Natural killer cell (primary cell): Measurements from ENCODE around the gene ZDHHC16. TPM values are rescaled to one million over a fixed set of nuclear protein-coding genes. Genes with fewer than 3 reads are reported as not detected.

Experiments
- ATAC-seq, 3 donors: fragments of 150-1000 bp in 2 of 3; fragments of 200-7000 bp in 1 of 3; cut with Tn5 transposase; 1 replicate in 1 of 3; 2 replicates in 2 of 3; pipeline ENCODE4 v1.10.0; 2021; ENCODE audit warnings: mild to moderate bottlenecking in 2 of 3, moderate library complexity in 2 of 3
- DNase-seq, 2 donors: peaks; one replicate each; pipeline versions ENCODE4 v3.0.0 to v3.0.0-alpha.2; 2013 to 2021; ENCODE audit warnings: mixed read lengths in 1 of 2
- H3K27ac ChIP-seq: one replicate; pipeline ENCODE4 v1.5.1; 2013; ENCODE audit warnings: mild to moderate bottlenecking, low read length
- H3K27me3 ChIP-seq: one replicate; pipeline ENCODE4 v1.6.1; 2013; ENCODE audit warnings: low read length; ENCODE audit not compliant: control insufficient read depth, insufficient read depth
- H3K36me3 ChIP-seq: one replicate; pipeline ENCODE4 v1.6.1; 2013; ENCODE audit warnings: low read length; ENCODE audit not compliant: control insufficient read depth, insufficient read depth
- H3K4me1 ChIP-seq: one replicate; pipeline ENCODE4 v1.6.1; 2013; ENCODE audit warnings: low read length; ENCODE audit not compliant: control insufficient read depth, insufficient read depth
- H3K4me3 ChIP-seq: one replicate; pipeline ENCODE4 v1.5.1; 2013; ENCODE audit warnings: low read length
- H3K9me3 ChIP-seq: one replicate; pipeline ENCODE4 v1.6.1; 2013; ENCODE audit warnings: low read length; ENCODE audit not compliant: control insufficient read depth, insufficient read depth
- H3K27ac Mint-ChIP-seq, 2 donors: one replicate each; pipeline ENCODE4 v1.8.0; 2022; ENCODE audit warnings: mild to moderate bottlenecking in 2 of 2, mixed read lengths in 2 of 2, moderate library complexity in 1 of 2
- H3K27me3 Mint-ChIP-seq, 2 donors: one replicate each; pipeline ENCODE4 v1.8.0; 2022; ENCODE audit warnings: low read depth in 2 of 2, mixed read lengths in 2 of 2
- H3K36me3 Mint-ChIP-seq: one replicate; pipeline ENCODE4 v1.8.0; 2022; ENCODE audit warnings: mixed read lengths
- H3K4me1 Mint-ChIP-seq, 2 donors: one replicate each; pipeline ENCODE4 v1.8.0; 2022; ENCODE audit warnings: mixed read lengths in 2 of 2
- H3K4me3 Mint-ChIP-seq: one replicate; pipeline ENCODE4 v1.8.0; 2022; ENCODE audit warnings: mild to moderate bottlenecking, moderate library complexity, mixed read lengths
- H3K9me3 Mint-ChIP-seq, 2 donors: one replicate each; pipeline ENCODE4 v1.8.0; 2022; ENCODE audit warnings: mixed read lengths in 2 of 2
- WGBS: methylation state at CpG from one replicate; pipeline ENCODE4 v1.1.7; 2013; ENCODE audit warnings: missing lambda C conversion rate; ENCODE audit not compliant: insufficient coverage; 5-methylcytosine and 5-hydroxymethylcytosine counted together
- intact Hi-C: fragments of 100-400 bp; cut with micrococcal nuclease; formaldehyde crosslinking; loops from one replicate; pipeline ENCODE4 v1.14.2; 2022
- total RNA-seq, 4 donors: library from RNA; stranded (reverse); fragments of 120-200 nt in 1 of 4; gene quantifications; one replicate each; pipeline versions ENCODE4 v1.2.3 to v1.2.4, GENCODE V29; 2013 to 2022
- TF ChIP-seq, protein P1 (sequence below): fragments of 200-600 bp; IDR thresholded peaks from one replicate; pipeline ENCODE4 v1.8.0; 2022; ENCODE audit warnings: antibody characterized with exemption

Gene ZDHHC16
- total RNA-seq, 3 donors from 2014 or later (not counting 1 experiment from before 2014, with no cell fraction given) = 11.3 to 18.7 (median 12.7) TPM

DNA sequence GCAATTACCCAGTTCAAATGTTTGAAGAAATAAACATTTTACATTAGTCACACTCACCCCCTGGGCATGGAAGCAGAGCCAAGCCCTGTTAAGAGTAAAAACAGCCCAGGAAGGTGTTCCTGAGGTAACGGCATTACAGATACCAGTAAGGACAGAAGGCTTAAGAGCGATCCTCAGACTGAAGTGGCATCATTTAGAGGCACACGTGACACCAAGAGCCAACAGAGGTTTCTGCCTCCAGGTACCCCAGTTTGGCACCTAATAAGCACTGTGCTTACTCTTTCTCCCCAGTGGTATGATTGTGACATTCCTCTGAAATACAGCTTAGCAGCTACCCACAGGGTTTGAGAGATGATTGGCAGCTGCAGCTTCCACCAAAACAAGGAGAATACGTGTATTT lies 35.1 kb downstream of the ZDHHC16 start:
- Histone ChIP-seq H3K27ac (no peak overlapping the region), H3K4me1 (no peaks in the 10 kb centered on the region), H3K9me3 (no peaks in the 10 kb centered on the region), H3K36me3 (peaks cover 64% of the 10 kb centered on the region), H3K4me3 (no peak overlapping the region), H3K27me3 (no peaks in the 10 kb centered on the region)
- H3K27ac Mint-ChIP-seq = no peak overlapping the region
- H3K27me3 Mint-ChIP-seq = no peaks in the 10 kb centered on the region
- peaks cover 11% of the 10 kb centered on the region for H3K36me3 Mint-ChIP-seq
- H3K4me3 Mint-ChIP-seq = no peak overlapping the region
- DNase-seq (no peak), ATAC-seq (no peak)
- 97% methylated on average over 4 of the region's 4 CpGs for WGBS
- peaks cover 0 to 8% of the 10 kb centered on the region in 2 donors for H3K4me1 Mint-ChIP-seq
- TF ChIP-seq, protein P1, sequence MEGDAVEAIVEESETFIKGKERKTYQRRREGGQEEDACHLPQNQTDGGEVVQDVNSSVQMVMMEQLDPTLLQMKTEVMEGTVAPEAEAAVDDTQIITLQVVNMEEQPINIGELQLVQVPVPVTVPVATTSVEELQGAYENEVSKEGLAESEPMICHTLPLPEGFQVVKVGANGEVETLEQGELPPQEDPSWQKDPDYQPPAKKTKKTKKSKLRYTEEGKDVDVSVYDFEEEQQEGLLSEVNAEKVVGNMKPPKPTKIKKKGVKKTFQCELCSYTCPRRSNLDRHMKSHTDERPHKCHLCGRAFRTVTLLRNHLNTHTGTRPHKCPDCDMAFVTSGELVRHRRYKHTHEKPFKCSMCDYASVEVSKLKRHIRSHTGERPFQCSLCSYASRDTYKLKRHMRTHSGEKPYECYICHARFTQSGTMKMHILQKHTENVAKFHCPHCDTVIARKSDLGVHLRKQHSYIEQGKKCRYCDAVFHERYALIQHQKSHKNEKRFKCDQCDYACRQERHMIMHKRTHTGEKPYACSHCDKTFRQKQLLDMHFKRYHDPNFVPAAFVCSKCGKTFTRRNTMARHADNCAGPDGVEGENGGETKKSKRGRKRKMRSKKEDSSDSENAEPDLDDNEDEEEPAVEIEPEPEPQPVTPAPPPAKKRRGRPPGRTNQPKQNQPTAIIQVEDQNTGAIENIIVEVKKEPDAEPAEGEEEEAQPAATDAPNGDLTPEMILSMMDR = no peak
- intact Hi-C loops = no loop called here
- H3K9me3 Mint-ChIP-seq = no peaks in the 10 kb centered on the region

- ATAC-seq (no peak), DNase-seq (no peak)
- Histone ChIP-seq H3K4me3 (no peak overlapping the region), H3K36me3 (peaks cover 51% of the 10 kb centered on the region), H3K27me3 (no peaks in the 10 kb centered on the region), H3K27ac (no peak overlapping the region), H3K9me3 (no peaks in the 10 kb centered on the region), H3K4me1 (no peaks in the 10 kb centered on the region)
- H3K36me3 Mint-ChIP-seq = peaks cover 3% of the 10 kb centered on the region
- H3K27ac Mint-ChIP-seq = no peak overlapping the region
- H3K4me3 Mint-ChIP-seq = no peak overlapping the region
- H3K9me3 Mint-ChIP-seq = no peaks in the 10 kb centered on the region
- 100% methylated on average over 1 of the region's 1 CpG for WGBS
- no peaks in the 10 kb centered on the region for H3K27me3 Mint-ChIP-seq
- TF ChIP-seq, protein P1 = no peak
- peaks cover 3 to 8% of the 10 kb centered on the region in 2 donors for H3K4me1 Mint-ChIP-seq
- intact Hi-C loops = no loop called here
Measured at GRCh38 chr10:97482381-97482780, 36.4 kb downstream of the ZDHHC16 start.

- Histone ChIP-seq H3K4me1 (no peaks in the 10 kb centered on the region), H3K36me3 (peaks cover 40% of the 10 kb centered on the region), H3K9me3 (no peaks in the 10 kb centered on the region), H3K27me3 (no peaks in the 10 kb centered on the region), H3K27ac (no peak overlapping the region), H3K4me3 (no peak overlapping the region)
- H3K4me3 Mint-ChIP-seq = no peak overlapping the region
- no peaks in the 10 kb centered on the region for H3K36me3 Mint-ChIP-seq
- intact Hi-C loops = no loop called here
- TF ChIP-seq, protein P1 = no peak
- DNase-seq (no peak), ATAC-seq (no peak)
- H3K27me3 Mint-ChIP-seq = no peaks in the 10 kb centered on the region
- H3K27ac Mint-ChIP-seq = no peak overlapping the region
- peaks cover 3 to 8% of the 10 kb centered on the region in 2 donors for H3K4me1 Mint-ChIP-seq
- no peaks in the 10 kb centered on the region for H3K9me3 Mint-ChIP-seq
- 96% methylated on average over 3 of the region's 3 CpGs for WGBS
Measured at GRCh38 chr10:97483506-97483905, 37.5 kb downstream of the ZDHHC16 start.

DNA sequence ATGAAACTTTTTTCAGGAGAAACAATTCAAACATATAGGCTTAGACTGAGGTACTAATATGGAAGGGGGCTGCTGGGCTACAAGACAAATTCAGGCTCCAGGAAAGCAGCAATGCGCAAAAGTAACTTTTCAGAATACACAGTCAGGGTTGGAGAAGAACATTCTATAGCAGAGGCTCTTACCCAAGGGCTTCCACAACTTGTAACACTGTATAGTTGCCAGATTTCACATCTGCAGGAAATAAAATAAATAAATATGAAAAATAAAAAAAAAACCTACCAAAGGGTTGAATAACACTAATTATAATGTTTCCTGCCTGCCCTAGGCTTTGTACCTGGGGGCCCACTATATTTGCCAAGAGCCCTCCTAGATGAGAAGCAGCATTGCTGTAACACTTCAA lies 37.9 kb downstream of the ZDHHC16 start:
- TF ChIP-seq, protein P1 = no peak
- Mint-ChIP-seq H3K27ac (no peak overlapping the region), H3K27me3 (no peaks in the 10 kb centered on the region), H3K9me3 (no peaks in the 10 kb centered on the region), H3K4me1 (peaks cover 5 to 8% of the 10 kb centered on the region in 2 donors), H3K4me3 (no peak overlapping the region), H3K36me3 (no peaks in the 10 kb centered on the region)
- no peaks in the 10 kb centered on the region for H3K4me1 ChIP-seq
- no peak overlapping the region for H3K4me3 ChIP-seq
- DNase-seq (no peak), ATAC-seq (no peak)
- peaks cover 38% of the 10 kb centered on the region for H3K36me3 ChIP-seq
- no peaks in the 10 kb centered on the region for H3K27me3 ChIP-seq
- no peak overlapping the region for H3K27ac ChIP-seq
- H3K9me3 ChIP-seq = no peaks in the 10 kb centered on the region
- 94% methylated on average over 1 of the region's 1 CpG for WGBS
- intact Hi-C loops = no loop called here
